GM12873 (cell line): ENCODE results near the gene APOA4.

Experiments used
- CTCF ChIP-seq: IDR thresholded peaks from 2 replicates; pipeline ENCODE4 v1.5.1; 2012; ENCODE audit warnings: low read depth, mild to moderate bottlenecking, moderate library complexity, low read length, control low read depth; ENCODE audit not compliant: insufficient read depth; ENCODE audit errors: missing control alignments

Gene APOA4

GRCh38 chr11:116772443-116773202, 50.5 kb downstream of the APOA4 start, which contains the start of gene BUD13:
Gene BUD13 (minus strand): TSS chr11:116772987. CDS start chr11:116772964, 23 bp downstream.
- no peak for TF ChIP-seq CTCF

GRCh38 chr11:116771935-116772334, 51.2 kb downstream of the APOA4 start:
- TF ChIP-seq CTCF = no peak
